ENCODE measurements around the gene CHIC2. TPM values are rescaled to one million over a fixed set of nuclear protein-coding genes. Genes with fewer than 3 reads are reported as not detected.
A peak's percentile ranks its signal among the peaks of the same experiment; 100 is the strongest.

Gene CHIC2
- total RNA-seq, 1 experiment from 2014 or later, result 14.4 TPM

GRCh38 chr4:54098375-54098774 lies 34.0 kb upstream of the CHIC2 start:
- no peak for DNase-seq
- H3K4me3 ChIP-seq (ENCODE audit: insufficient read depth, low read depth, low read length), result no peak overlapping the region
- H3K27me3 ChIP-seq (ENCODE audit: control insufficient read depth, insufficient read depth, low read length), result peaks cover 100% of the 10 kb centered on the region
- H3K36me3 ChIP-seq (replicated peaks; ENCODE audit: control insufficient read depth, insufficient read depth, low read length), result no peaks in the 10 kb centered on the region

GRCh38 chr4:54097152-54097551 lies 32.7 kb upstream of the CHIC2 start:
- Histone ChIP-seq H3K36me3 (replicated peaks; ENCODE audit: control insufficient read depth, insufficient read depth, low read length) (no peaks in the 10 kb centered on the region), H3K27me3 (ENCODE audit: control insufficient read depth, insufficient read depth, low read length) (peaks cover 100% of the 10 kb centered on the region), H3K4me3 (ENCODE audit: insufficient read depth, low read depth, low read length) (no peak overlapping the region)
- DNase-seq, result no peak

GRCh38 chr4:54096295-54096962 lies 32.0 kb upstream of the CHIC2 start:
- no peak overlapping the region for H3K4me3 ChIP-seq (ENCODE audit: insufficient read depth, low read depth, low read length)
- DNase-seq, result peak; percentile 58

GRCh38 chr4:54095110-54095825 lies 30.9 kb upstream of the CHIC2 start:
- peak; percentile 36 for DNase-seq
- no peak overlapping the region for H3K4me3 ChIP-seq (ENCODE audit: insufficient read depth, low read depth, low read length)
- no peaks in the 10 kb centered on the region for H3K36me3 ChIP-seq (replicated peaks; ENCODE audit: control insufficient read depth, insufficient read depth, low read length)
- H3K27me3 ChIP-seq (ENCODE audit: control insufficient read depth, insufficient read depth, low read length), result peaks cover 100% of the 10 kb centered on the region

More at GRCh38 chr4:54096295-54096962, 32.0 kb upstream of the CHIC2 start:
- Histone ChIP-seq H3K27me3 (ENCODE audit: control insufficient read depth, insufficient read depth, low read length) (peaks cover 100% of the 10 kb centered on the region), H3K36me3 (replicated peaks; ENCODE audit: control insufficient read depth, insufficient read depth, low read length) (no peaks in the 10 kb centered on the region)

GRCh38 chr4:54094451-54094850 lies 30.0 kb upstream of the CHIC2 start:
- Histone ChIP-seq H3K4me3 (ENCODE audit: insufficient read depth, low read depth, low read length) (no peak overlapping the region), H3K27me3 (ENCODE audit: control insufficient read depth, insufficient read depth, low read length) (peaks cover 92% of the 10 kb centered on the region), H3K36me3 (replicated peaks; ENCODE audit: control insufficient read depth, insufficient read depth, low read length) (no peaks in the 10 kb centered on the region)
- peak; percentile 22 for DNase-seq

GRCh38 chr4:54093324-54094240 lies 29.2 kb upstream of the CHIC2 start:
- no peak overlapping the region for H3K4me3 ChIP-seq (ENCODE audit: insufficient read depth, low read depth, low read length)
- peak; percentile 66 for DNase-seq
- peaks cover 87% of the 10 kb centered on the region for H3K27me3 ChIP-seq (ENCODE audit: control insufficient read depth, insufficient read depth, low read length)
- no peaks in the 10 kb centered on the region for H3K36me3 ChIP-seq (replicated peaks; ENCODE audit: control insufficient read depth, insufficient read depth, low read length)

GRCh38 chr4:54092405-54093323 lies 28.3 kb upstream of the CHIC2 start:
- no peaks in the 10 kb centered on the region for H3K36me3 ChIP-seq (replicated peaks; ENCODE audit: control insufficient read depth, insufficient read depth, low read length)
- H3K4me3 ChIP-seq (ENCODE audit: insufficient read depth, low read depth, low read length), result peak overlapping the region; percentile 25; the same call in 1 of the 2 replicates
- H3K27me3 ChIP-seq (ENCODE audit: control insufficient read depth, insufficient read depth, low read length), result peaks cover 80% of the 10 kb centered on the region
- no peak for DNase-seq

GRCh38 chr4:54091637-54092404 lies 27.4 kb upstream of the CHIC2 start:
- Histone ChIP-seq H3K27me3 (ENCODE audit: control insufficient read depth, insufficient read depth, low read length) (peaks cover 74% of the 10 kb centered on the region), H3K36me3 (replicated peaks; ENCODE audit: control insufficient read depth, insufficient read depth, low read length) (no peaks in the 10 kb centered on the region), H3K4me3 (ENCODE audit: insufficient read depth, low read depth, low read length) (peak overlapping the region; percentile 25)
- peak; percentile 73 for DNase-seq

- H3K36me3 ChIP-seq (replicated peaks; ENCODE audit: control insufficient read depth, insufficient read depth, low read length), result no peaks in the 10 kb centered on the region
- peak; percentile 75 for DNase-seq
- peak overlapping the region; percentile 23 for H3K4me3 ChIP-seq (ENCODE audit: insufficient read depth, low read depth, low read length)
- H3K27me3 ChIP-seq (ENCODE audit: control insufficient read depth, insufficient read depth, low read length), result peaks cover 66% of the 10 kb centered on the region
Measured at GRCh38 chr4:54090804-54091623, 26.6 kb upstream of the CHIC2 start.

- H3K36me3 ChIP-seq (replicated peaks; ENCODE audit: control insufficient read depth, insufficient read depth, low read length), result no peaks in the 10 kb centered on the region
- no peak overlapping the region for H3K4me3 ChIP-seq (ENCODE audit: insufficient read depth, low read depth, low read length)
- DNase-seq, result no peak
- H3K27me3 ChIP-seq (ENCODE audit: control insufficient read depth, insufficient read depth, low read length), result peaks cover 60% of the 10 kb centered on the region
Measured at GRCh38 chr4:54090404-54090803, 26.0 kb upstream of the CHIC2 start.

GRCh38 chr4:54089875-54090274 lies 25.5 kb upstream of the CHIC2 start:
- no peaks in the 10 kb centered on the region for H3K36me3 ChIP-seq (replicated peaks; ENCODE audit: control insufficient read depth, insufficient read depth, low read length)
- DNase-seq, result no peak
- no peak overlapping the region for H3K4me3 ChIP-seq (ENCODE audit: insufficient read depth, low read depth, low read length)
- H3K27me3 ChIP-seq (ENCODE audit: control insufficient read depth, insufficient read depth, low read length), result peaks cover 54% of the 10 kb centered on the region

- Histone ChIP-seq H3K4me3 (ENCODE audit: insufficient read depth, low read depth, low read length) (no peak overlapping the region), H3K36me3 (replicated peaks; ENCODE audit: control insufficient read depth, insufficient read depth, low read length) (no peaks in the 10 kb centered on the region), H3K27me3 (ENCODE audit: control insufficient read depth, insufficient read depth, low read length) (peaks cover 9% of the 10 kb centered on the region)
- DNase-seq, result no peak
Measured at GRCh38 chr4:54085284-54085683, 20.9 kb upstream of the CHIC2 start.

Data from H7 (cell line).